HepG2 (cell line): ENCODE measurements around the gene MYLK. TPM values are rescaled to one million over a fixed set of nuclear protein-coding genes. Genes with fewer than 3 reads are reported as not detected.

ENCODE experiments used
- BCL6 ChIP-seq: IDR thresholded peaks from 2 replicates; pipeline ENCODE4 v1.6.1; 2016; ENCODE audit warnings: missing genetic modification reagents, missing compliant biosample characterization
- BRF2 ChIP-seq: sonication (generic); formaldehyde crosslinking; IDR thresholded peaks from 2 replicates; pipeline ENCODE4 v1.8.1; 2022; ENCODE audit warnings: mild to moderate bottlenecking, missing genetic modification reagents
- CEBPG ChIP-seq: IDR thresholded peaks from 2 replicates; pipeline ENCODE4 v1.6.1; 2016
- DDIT3 ChIP-seq: sonication (generic); formaldehyde crosslinking; IDR thresholded peaks from 2 replicates; pipeline ENCODE4 v1.4.0; 2020; ENCODE audit warnings: mild to moderate bottlenecking, missing genetic modification reagents
- DNMT1 ChIP-seq: sonication (generic); formaldehyde crosslinking; IDR thresholded peaks from 2 replicates; pipeline ENCODE4 v1.5.1; 2020; ENCODE audit warnings: mild to moderate bottlenecking, missing genetic modification reagents
- FOXA3 ChIP-seq: IDR thresholded peaks from 2 replicates; pipeline ENCODE4 v1.6.1; 2016; ENCODE audit warnings: missing genetic modification reagents, missing compliant biosample characterization
- FOXM1 ChIP-seq: sonication (generic); formaldehyde crosslinking; IDR thresholded peaks from 2 replicates; pipeline ENCODE4 v1.5.0; 2020; ENCODE audit warnings: missing genetic modification reagents
- GABPA ChIP-seq, 2 experiments: IDR thresholded peaks; 2 replicates each; pipeline ENCODE4 v1.6.1; 2011 to 2016; ENCODE audit warnings: low read depth in 2 of 2, low read length in 1 of 2, missing biosample characterization in 1 of 2, missing genetic modification characterization in 1 of 2
- GABPB1 ChIP-seq: IDR thresholded peaks from 2 replicates; pipeline ENCODE4 v1.6.1; 2016; ENCODE audit warnings: mild to moderate bottlenecking, missing genetic modification reagents, moderate library complexity, missing compliant biosample characterization
- GATAD2A ChIP-seq: IDR thresholded peaks from 2 replicates; pipeline ENCODE4 v1.6.1; 2016
- GPBP1L1 ChIP-seq: sonication (generic); formaldehyde crosslinking; IDR thresholded peaks from 2 replicates; pipeline ENCODE4 v1.5.0; 2020; ENCODE audit warnings: mild to moderate bottlenecking, missing genetic modification reagents
- KLF12 ChIP-seq: sonication (generic); formaldehyde crosslinking; IDR thresholded peaks from 2 replicates; pipeline ENCODE4 v1.4.0; 2020; ENCODE audit warnings: missing genetic modification reagents, borderline replicate concordance
- MTF1 ChIP-seq: sonication (generic); formaldehyde crosslinking; IDR thresholded peaks from 2 replicates; pipeline ENCODE4 v1.5.0; 2020; ENCODE audit warnings: missing genetic modification reagents
- NCOA2 ChIP-seq: sonication (generic); formaldehyde crosslinking; IDR thresholded peaks from 2 replicates; pipeline ENCODE4 v1.8.0; 2022; ENCODE audit warnings: inconsistent platforms
- PAXIP1 ChIP-seq: sonication (generic); formaldehyde crosslinking; conservative IDR thresholded peaks from 2 replicates; pipeline ENCODE4 v1.4.0; 2020; ENCODE audit warnings: mild to moderate bottlenecking, missing genetic modification reagents, moderate library complexity
- RXRB ChIP-seq: IDR thresholded peaks from 2 replicates; pipeline ENCODE4 v1.6.1; 2016; ENCODE audit warnings: borderline replicate concordance, missing genetic modification reagents, missing compliant biosample characterization
- SALL2 ChIP-seq: sonication (generic); formaldehyde crosslinking; IDR thresholded peaks from 2 replicates; pipeline ENCODE4 v1.8.1; 2023; ENCODE audit warnings: mild to moderate bottlenecking, missing genetic modification reagents, inconsistent platforms
- SMARCC2 ChIP-seq: fragments of 450-650 bp; IDR thresholded peaks from 2 replicates; pipeline ENCODE4 v1.6.1; 2017; ENCODE audit warnings: antibody characterized with exemption, mild to moderate bottlenecking
- SSRP1 ChIP-seq: IDR thresholded peaks from 2 replicates; pipeline ENCODE4 v1.6.1; 2016; ENCODE audit warnings: control low read depth
- U2AF2 ChIP-seq: fragments of 200-400 bp; formaldehyde crosslinking; IDR thresholded peaks from 2 replicates; pipeline ENCODE4 v1.6.1; 2017; ENCODE audit warnings: low read depth, mild to moderate bottlenecking, low read length
- ZNF20 ChIP-seq: sonication (generic); formaldehyde crosslinking; IDR thresholded peaks from 2 replicates; pipeline ENCODE4 v1.4.0; 2020; ENCODE audit warnings: mild to moderate bottlenecking, moderate library complexity, missing genetic modification reagents
- ZNF317 ChIP-seq: sonication (generic); formaldehyde crosslinking; IDR thresholded peaks from 2 replicates; pipeline ENCODE4 v1.5.0; 2020; ENCODE audit warnings: mild to moderate bottlenecking, missing genetic modification reagents
- ZNF382 ChIP-seq: sonication (generic); formaldehyde crosslinking; IDR thresholded peaks from 2 replicates; pipeline ENCODE4 v1.5.0; 2020; ENCODE audit warnings: missing genetic modification reagents, mild to moderate bottlenecking, borderline replicate concordance
- ZNF441 ChIP-seq: sonication (generic); formaldehyde crosslinking; IDR thresholded peaks from 2 replicates; pipeline ENCODE4 v1.7.0; 2021; ENCODE audit warnings: missing genetic modification reagents, borderline replicate concordance
- ZNF768 ChIP-seq: sonication (generic); formaldehyde crosslinking; IDR thresholded peaks from 2 replicates; pipeline ENCODE4 v1.4.0; 2020; ENCODE audit warnings: missing genetic modification reagents
- ZNF775 ChIP-seq: sonication (generic); formaldehyde crosslinking; IDR thresholded peaks from 2 replicates; pipeline ENCODE4 v1.4.0; 2020; ENCODE audit warnings: missing genetic modification reagents, mild to moderate bottlenecking, moderate library complexity, borderline replicate concordance
- ZNF790 ChIP-seq: sonication (generic); formaldehyde crosslinking; IDR thresholded peaks from 2 replicates; pipeline ENCODE4 v1.8.0; 2022; ENCODE audit warnings: missing genetic modification reagents, mild to moderate bottlenecking, borderline replicate concordance
- ZZZ3 ChIP-seq: sonication (generic); formaldehyde crosslinking; IDR thresholded peaks from 2 replicates; pipeline ENCODE4 v1.4.0; 2020; ENCODE audit warnings: missing genetic modification reagents, mild to moderate bottlenecking, borderline replicate concordance
- polyA plus RNA-seq, 8 experiments: library from polyadenylated mRNA; depleted of rRNA in 3 of 8; stranded (reverse) in 7 of 8; unstranded in 1 of 8; fragments of >200 nt; fragmentation: Illumina TruSeq in 4 of 8; extraction: Trizol in 4 of 8; gene quantifications; 2 replicates each; pipeline versions ENCODE4 v1.2.1 to v1.2.3, GENCODE V29; 2011 to 2016; ENCODE audit warnings: low read depth in 4 of 8, missing spikeins in 1 of 8, mixed read lengths in 1 of 8; ENCODE audit not compliant: insufficient read depth in 1 of 8
- total RNA-seq, 5 experiments: library from RNA; depleted of rRNA; stranded (reverse); fragments of >200 nt; fragmentation: Illumina TruSeq; extraction: Trizol; gene quantifications; 2 replicates each; pipeline ENCODE4 v1.2.3, GENCODE V29; 2016; ENCODE audit warnings: low read depth in 1 of 5

MYLK gene
- total and polyA plus RNA-seq, 2 of the 13 experiments (the other 11 are each of a cell fraction or from before 2014, with no cell fraction given), result 10.6 to 34.9 TPM

- no peak for TF ChIP-seq RXRB (CRISPR knock-in tag)
- no peak for TF ChIP-seq GPBP1L1 (CRISPR knock-in tag)
- TF ChIP-seq ZNF790 (CRISPR knock-in tag), result no peak
- TF ChIP-seq DNMT1 (CRISPR knock-in tag), result no peak
- peak; percentile 64 for TF ChIP-seq CEBPG (CRISPR knock-in tag)
- no peak for TF ChIP-seq MTF1 (CRISPR knock-in tag)
- TF ChIP-seq ZNF317 (CRISPR knock-in tag), result no peak
- TF ChIP-seq GABPA (IDR thresholded peaks at IDR 0.05; ENCODE audit: low read depth, low read length), result no peak
- no peak for TF ChIP-seq GABPA (CRISPR knock-in tag; IDR thresholded peaks at IDR 0.05; ENCODE audit: low read depth)
- peak; percentile 74; the same call in 1 of the 2 replicates for TF ChIP-seq NCOA2 (CRISPR knock-in tag)
- TF ChIP-seq ZNF768 (CRISPR knock-in tag), result no peak
- TF ChIP-seq SMARCC2, result no peak
- no peak for TF ChIP-seq U2AF2
- TF ChIP-seq FOXA3 (CRISPR knock-in tag), result peak; percentile 47; the same call in 1 of the 2 replicates
- TF ChIP-seq ZNF382 (CRISPR knock-in tag), result no peak
- TF ChIP-seq ZNF441 (CRISPR knock-in tag), result no peak
- TF ChIP-seq BRF2 (CRISPR knock-in tag), result no peak
- no peak for TF ChIP-seq ZZZ3 (CRISPR knock-in tag)
- TF ChIP-seq GABPB1, result no peak
- no peak for TF ChIP-seq ZNF20 (CRISPR knock-in tag)
- no peak for TF ChIP-seq SSRP1 (CRISPR knock-in tag)
- peak; percentile 57 for TF ChIP-seq BCL6
- TF ChIP-seq SALL2 (CRISPR knock-in tag), result no peak
- no peak for TF ChIP-seq ZNF775 (CRISPR knock-in tag)
- TF ChIP-seq GATAD2A (CRISPR knock-in tag), result peak; percentile 61
- peak; percentile 86 for TF ChIP-seq PAXIP1 (CRISPR knock-in tag)
- TF ChIP-seq DDIT3, result no peak
- no peak for TF ChIP-seq KLF12 (CRISPR knock-in tag)
- no peak for TF ChIP-seq FOXM1 (CRISPR knock-in tag)
Observed at GRCh38 chr3:123818921-123819429, 65.2 kb downstream of the MYLK start (continued).
